Vagina (tissue), 2 donors: Measurements from ENCODE around the gene FOXA2.

Source experiments
- CTCF ChIP-seq, 3 experiments: fragments of 450-650 bp in 2 of 3; fragments of 200-600 bp in 1 of 3; sonication (generic) in 1 of 3; IDR thresholded peaks; one replicate each; pipeline ENCODE4 v1.5.1; 2017 to 2019; ENCODE audit warnings: antibody characterized with exemption in 3 of 3, mild to moderate bottlenecking in 2 of 3, moderate library complexity in 2 of 3
- POLR2AphosphoS5 ChIP-seq, 2 donors: sonication (generic); formaldehyde crosslinking; IDR thresholded peaks; one replicate each; pipeline ENCODE4 v1.9.0; 2017; ENCODE audit warnings: antibody characterized with exemption in 2 of 2, mild to moderate bottlenecking in 2 of 2, low read depth in 1 of 2; ENCODE audit not compliant: insufficient read depth in 1 of 2

GRCh38 chr20:22604815-22605214 is 20.4 kb upstream of the FOXA2 start:
- no peak for TF ChIP-seq POLR2AphosphoS5 (IDR thresholded peaks at IDR 0.05; ENCODE audit: insufficient read depth in 1 of 2, low read depth in 1 of 2)
- no peak for TF ChIP-seq CTCF (IDR thresholded peaks at IDR 0.05)
